Measurements from ENCODE around the gene FBXW5.

FBXW5 gene

GRCh38 chr9:136944212-136944518 lies 373 bp downstream of the FBXW5 start:
- peak overlapping the region; percentile 83 for H3K9ac ChIP-seq (ENCODE audit: low read length)
- H3K27ac ChIP-seq (ENCODE audit: low read length) = peak overlapping the region; percentile 56
- H3K36me3 ChIP-seq (replicated peaks; ENCODE audit: low read depth, low read length) = peaks cover 32% of the 10 kb centered on the region
- peak overlapping the region; percentile 83 for H3K4me2 ChIP-seq (ENCODE audit: low read length)
- peak overlapping the region; percentile 96 for H3K4me3 ChIP-seq (ENCODE audit: low read length)
- H2AFZ ChIP-seq (ENCODE audit: low read depth, low read length) = no peak overlapping the region
- H3K79me2 ChIP-seq (ENCODE audit: low read length) = peaks cover 18% of the 10 kb centered on the region
- H3K4me1 ChIP-seq (ENCODE audit: low read length) = peaks cover 27% of the 10 kb centered on the region
- no peaks in the 10 kb centered on the region for H4K20me1 ChIP-seq (ENCODE audit: insufficient read depth, low read length)
- TF ChIP-seq CTCF (IDR thresholded peaks at IDR 0.05; ENCODE audit: low read depth, low read length) = no peak
- TF ChIP-seq EZH2phosphoT487 (IDR thresholded peaks at IDR 0.05; ENCODE audit: low read depth) = no peak
- no peaks in the 10 kb centered on the region for H3K27me3 ChIP-seq (ENCODE audit: low read depth, low read length)
- no peaks in the 10 kb centered on the region for H3K9me3 ChIP-seq (ENCODE audit: insufficient read depth, low read length)

- peak overlapping the region; percentile 83 for H3K9ac ChIP-seq (ENCODE audit: low read length)
- H3K79me2 ChIP-seq (ENCODE audit: low read length) = peaks cover 18% of the 10 kb centered on the region
- no peaks in the 10 kb centered on the region for H4K20me1 ChIP-seq (ENCODE audit: insufficient read depth, low read length)
- H3K4me1 ChIP-seq (ENCODE audit: low read length) = peaks cover 23% of the 10 kb centered on the region
- H3K9me3 ChIP-seq (ENCODE audit: insufficient read depth, low read length) = no peaks in the 10 kb centered on the region
- H3K27ac ChIP-seq (ENCODE audit: low read length) = peak overlapping the region; percentile 56
- H3K36me3 ChIP-seq (replicated peaks; ENCODE audit: low read depth, low read length) = peaks cover 34% of the 10 kb centered on the region
- H3K4me2 ChIP-seq (ENCODE audit: low read length) = peak overlapping the region; percentile 83
- TF ChIP-seq EZH2phosphoT487 (IDR thresholded peaks at IDR 0.05; ENCODE audit: low read depth) = no peak
- TF ChIP-seq CTCF (IDR thresholded peaks at IDR 0.05; ENCODE audit: low read depth, low read length) = no peak
- peak overlapping the region; percentile 96 for H3K4me3 ChIP-seq (ENCODE audit: low read length)
- H3K27me3 ChIP-seq (ENCODE audit: low read depth, low read length) = no peaks in the 10 kb centered on the region
- no peak overlapping the region for H2AFZ ChIP-seq (ENCODE audit: low read depth, low read length)
These were observed 987 bp downstream of the FBXW5 start for GRCh38 chr9:136943291-136944211.

- Histone ChIP-seq H2AFZ (ENCODE audit: low read depth, low read length) (no peak overlapping the region), H3K79me2 (ENCODE audit: low read length) (peaks cover 18% of the 10 kb centered on the region), H3K4me1 (ENCODE audit: low read length) (peaks cover 18% of the 10 kb centered on the region), H3K27me3 (ENCODE audit: low read depth, low read length) (no peaks in the 10 kb centered on the region), H4K20me1 (ENCODE audit: insufficient read depth, low read length) (no peaks in the 10 kb centered on the region), H3K36me3 (replicated peaks; ENCODE audit: low read depth, low read length) (peaks cover 34% of the 10 kb centered on the region), H3K4me3 (ENCODE audit: low read length) (peak overlapping the region; percentile 96; the same call in 1 of the 2 replicates), H3K9me3 (ENCODE audit: insufficient read depth, low read length) (no peaks in the 10 kb centered on the region), H3K27ac (ENCODE audit: low read length) (no peak overlapping the region), H3K9ac (ENCODE audit: low read length) (no peak overlapping the region), H3K4me2 (ENCODE audit: low read length) (peak overlapping the region; percentile 83)
- TF ChIP-seq CTCF (IDR thresholded peaks at IDR 0.05; ENCODE audit: low read depth, low read length) (no peak), EZH2phosphoT487 (IDR thresholded peaks at IDR 0.05; ENCODE audit: low read depth) (no peak)
These were observed 1.7 kb downstream of the FBXW5 start for GRCh38 chr9:136942881-136943230.

GRCh38 chr9:136942112-136942880 lies 2.2 kb downstream of the FBXW5 start:
- no peak overlapping the region for H3K4me3 ChIP-seq (ENCODE audit: low read length)
- H3K79me2 ChIP-seq (ENCODE audit: low read length) = peaks cover 18% of the 10 kb centered on the region
- TF ChIP-seq CTCF (IDR thresholded peaks at IDR 0.05; ENCODE audit: low read depth, low read length) = no peak
- H3K27ac ChIP-seq (ENCODE audit: low read length) = no peak overlapping the region
- no peak overlapping the region for H3K4me2 ChIP-seq (ENCODE audit: low read length)
- H2AFZ ChIP-seq (ENCODE audit: low read depth, low read length) = no peak overlapping the region
- no peaks in the 10 kb centered on the region for H3K27me3 ChIP-seq (ENCODE audit: low read depth, low read length)
- no peaks in the 10 kb centered on the region for H3K9me3 ChIP-seq (ENCODE audit: insufficient read depth, low read length)
- H3K36me3 ChIP-seq (replicated peaks; ENCODE audit: low read depth, low read length) = peaks cover 34% of the 10 kb centered on the region
- no peak overlapping the region for H3K9ac ChIP-seq (ENCODE audit: low read length)
- H4K20me1 ChIP-seq (ENCODE audit: insufficient read depth, low read length) = no peaks in the 10 kb centered on the region
- peaks cover 13% of the 10 kb centered on the region for H3K4me1 ChIP-seq (ENCODE audit: low read length)
